ENCODE data around the gene CCDC12. TPM values are rescaled to one million over a fixed set of nuclear protein-coding genes. Genes with fewer than 3 reads are reported as not detected.

The CCDC12 gene
- total and polyA plus RNA-seq, 9 of the 15 experiments (the other 6 are each of a cell fraction or from before 2014, with no cell fraction given) = 8.9 to 201 (median 86.9) TPM

DNA sequence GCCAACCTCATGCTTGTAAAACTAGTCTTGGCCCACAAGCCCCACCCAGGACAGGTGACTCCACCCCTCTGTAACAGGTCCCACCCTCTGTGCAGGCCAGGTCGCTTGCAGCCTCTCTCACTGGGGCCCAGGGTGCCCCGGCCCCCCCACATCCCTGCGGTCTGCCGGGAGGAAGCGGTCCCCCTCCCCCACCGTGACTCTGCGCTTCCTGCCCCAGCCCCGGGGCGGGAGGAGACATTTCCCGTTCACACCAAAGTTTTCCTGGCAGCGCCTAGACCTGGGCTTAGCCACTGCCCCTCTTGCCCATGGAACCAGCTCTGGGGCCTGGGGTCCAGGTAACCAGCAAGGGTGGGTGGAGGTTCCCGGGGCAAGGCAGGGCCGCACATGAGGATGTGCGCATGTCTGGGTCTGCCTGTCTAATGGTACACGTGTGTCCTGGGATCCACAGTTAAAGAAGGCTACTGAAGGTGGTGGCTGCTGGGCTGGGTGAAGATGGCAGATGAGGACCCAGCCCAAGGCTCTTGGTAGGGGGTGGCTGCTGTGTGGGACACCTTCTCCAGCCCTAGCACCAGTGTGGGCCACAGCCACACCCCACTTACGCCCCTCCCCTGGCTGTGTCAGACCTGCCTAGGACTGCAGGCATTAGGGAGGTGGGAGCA is 11.3 kb upstream of the CCDC12 start (continued):
- TF ChIP-seq, protein P1, sequence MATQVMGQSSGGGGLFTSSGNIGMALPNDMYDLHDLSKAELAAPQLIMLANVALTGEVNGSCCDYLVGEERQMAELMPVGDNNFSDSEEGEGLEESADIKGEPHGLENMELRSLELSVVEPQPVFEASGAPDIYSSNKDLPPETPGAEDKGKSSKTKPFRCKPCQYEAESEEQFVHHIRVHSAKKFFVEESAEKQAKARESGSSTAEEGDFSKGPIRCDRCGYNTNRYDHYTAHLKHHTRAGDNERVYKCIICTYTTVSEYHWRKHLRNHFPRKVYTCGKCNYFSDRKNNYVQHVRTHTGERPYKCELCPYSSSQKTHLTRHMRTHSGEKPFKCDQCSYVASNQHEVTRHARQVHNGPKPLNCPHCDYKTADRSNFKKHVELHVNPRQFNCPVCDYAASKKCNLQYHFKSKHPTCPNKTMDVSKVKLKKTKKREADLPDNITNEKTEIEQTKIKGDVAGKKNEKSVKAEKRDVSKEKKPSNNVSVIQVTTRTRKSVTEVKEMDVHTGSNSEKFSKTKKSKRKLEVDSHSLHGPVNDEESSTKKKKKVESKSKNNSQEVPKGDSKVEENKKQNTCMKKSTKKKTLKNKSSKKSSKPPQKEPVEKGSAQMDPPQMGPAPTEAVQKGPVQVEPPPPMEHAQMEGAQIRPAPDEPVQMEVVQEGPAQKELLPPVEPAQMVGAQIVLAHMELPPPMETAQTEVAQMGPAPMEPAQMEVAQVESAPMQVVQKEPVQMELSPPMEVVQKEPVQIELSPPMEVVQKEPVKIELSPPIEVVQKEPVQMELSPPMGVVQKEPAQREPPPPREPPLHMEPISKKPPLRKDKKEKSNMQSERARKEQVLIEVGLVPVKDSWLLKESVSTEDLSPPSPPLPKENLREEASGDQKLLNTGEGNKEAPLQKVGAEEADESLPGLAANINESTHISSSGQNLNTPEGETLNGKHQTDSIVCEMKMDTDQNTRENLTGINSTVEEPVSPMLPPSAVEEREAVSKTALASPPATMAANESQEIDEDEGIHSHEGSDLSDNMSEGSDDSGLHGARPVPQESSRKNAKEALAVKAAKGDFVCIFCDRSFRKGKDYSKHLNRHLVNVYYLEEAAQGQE (IDR thresholded peaks at IDR 0.05; ENCODE audit: borderline replicate concordance) = no peak; the same call in 1 of the 2 replicates
- TF ChIP-seq, protein P1 (CRISPR knock-in tag; IDR thresholded peaks at IDR 0.05; ENCODE audit: low read depth) = peak; percentile 55; the same call in 1 of the 2 replicates
- TF ChIP-seq, protein P2, sequence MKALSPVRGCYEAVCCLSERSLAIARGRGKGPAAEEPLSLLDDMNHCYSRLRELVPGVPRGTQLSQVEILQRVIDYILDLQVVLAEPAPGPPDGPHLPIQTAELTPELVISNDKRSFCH (CRISPR knock-in tag; IDR thresholded peaks at IDR 0.05) = no peak
- TF ChIP-seq, protein P2 (tag; IDR thresholded peaks at IDR 0.05) = peak; percentile 93
- TF ChIP-seq CBX1 (IDR thresholded peaks at IDR 0.05; ENCODE audit: low read depth) (peak; percentile 87), CHD1 (IDR thresholded peaks at IDR 0.05; ENCODE audit: low read length) (peak; percentile 87), SIRT6 (IDR thresholded peaks at IDR 0.05; ENCODE audit: low read depth, low read length) (no peak), SIN3A (IDR thresholded peaks at IDR 0.05; ENCODE audit: borderline replicate concordance in 2 of 2, control insufficient read depth in 1 of 2, low read depth in 2 of 2, low read length in 2 of 2) (peak; percentile 19 to 39; a peak in 1 of 4 replicates), ELF2 (CRISPR knock-in tag; IDR thresholded peaks at IDR 0.05) (peak; percentile 62; the same call in 1 of the 2 replicates), ARID1B (IDR thresholded peaks at IDR 0.05) (peak; percentile 88), MEF2A (IDR thresholded peaks at IDR 0.05; ENCODE audit: control insufficient read depth, low read depth, low read length) (no peak), TEAD4 (IDR thresholded peaks at IDR 0.05; ENCODE audit: low read length) (peak; percentile 39; the same call in 1 of the 2 replicates), TEAD4 (CRISPR knock-in tag; IDR thresholded peaks at IDR 0.05; ENCODE audit: borderline replicate concordance) (no peak), ZNF311 (CRISPR knock-in tag; IDR thresholded peaks at IDR 0.05) (peak; percentile 46; the same call in 1 of the 2 replicates), TOE1 (IDR thresholded peaks at IDR 0.05; ENCODE audit: borderline replicate concordance) (peak; percentile 71; the same call in 1 of the 2 replicates), TOE1 (CRISPR knock-in tag; IDR thresholded peaks at IDR 0.05; ENCODE audit: borderline replicate concordance, low read depth) (peak; percentile 98), HMG20B (CRISPR knock-in tag; IDR thresholded peaks at IDR 0.05) (no peak), RBM14 (IDR thresholded peaks at IDR 0.05; ENCODE audit: borderline replicate concordance, insufficient read depth, low read depth, low read length) (no peak), ETV6 (IDR thresholded peaks at IDR 0.05; ENCODE audit: borderline replicate concordance in 1 of 2, low read depth in 2 of 2, low read length in 1 of 2) (peak; percentile 91 to 96), ETV6 (CRISPR knock-in tag; IDR thresholded peaks at IDR 0.05; ENCODE audit: borderline replicate concordance) (no peak)
